K562 (cell line): Measurements from ENCODE around the gene CLIP2. TPM values are rescaled to one million over a fixed set of nuclear protein-coding genes. Genes with fewer than 3 reads are reported as not detected.

Experiments used
- ATAC-seq: fragments of 200-7000 bp; cut with Tn5 transposase; 3 replicates; pipeline ENCODE4 v1.9.1; 2020; ENCODE audit warnings: moderate library complexity
- BruUV-seq: library from RNA; stranded (reverse); fragments of 400-500 nt; replicated peaks from 2 replicates; lab custom pipeline; 2021; lab: Mats Ljungman, UMichigan
- CTCF ChIA-PET: fragments of 300-600 bp; formaldehyde crosslinking; extraction: SDS; loops from one replicate; lab custom pipeline; 2021; ENCODE audit warnings: low intra/inter-chr PET ratio; lab: Yijun Ruan, JAX
- POLR2A ChIA-PET: fragments of 300-600, 350-650 bp; sonication (Branson Sonifier 250); formaldehyde crosslinking; extraction: SDS; loops from one replicate; lab custom pipeline; 2021; ENCODE audit warnings: antibody characterized with exemption, inconsistent platforms; lab: Yijun Ruan, JAX
- DNase-seq, 4 experiments: peaks; one replicate each; pipeline versions ENCODE4 v3.0.0 to v3.0.0-alpha.2; 2011 to 2018; ENCODE audit warnings: low spot score in 3 of 4, mixed read lengths in 3 of 4; ENCODE audit errors: extremely low read depth in 1 of 4
- FAIRE-seq: peaks from 2 replicates; lab custom pipeline; 2011; peaks lifted over from hg19 to GRCh38; lab: Jason Lieb, UNC
- H2AFZ ChIP-seq: 2 replicates; pipeline ENCODE4 v1.6.0; 2011; ENCODE audit warnings: low read depth, low read length, control low read depth, inconsistent platforms
- H3K27ac ChIP-seq: fragments of 200-600 bp; 3 replicates; pipeline ENCODE4 v1.8.0; 2011; ENCODE audit warnings: low read depth, mild to moderate bottlenecking, control low read depth, inconsistent platforms, low read length, moderate library complexity, mixed read lengths; ENCODE audit errors: extremely low read depth
- H3K27me3 ChIP-seq, 2 experiments: fragments of 300-600 bp in 1 of 2; 2 replicates in 1 of 2; 3 replicates in 1 of 2; pipeline versions ENCODE4 v1.6.0 to v1.8.0; 2011; ENCODE audit warnings: inconsistent platforms in 2 of 2, low read length in 2 of 2, mild to moderate bottlenecking in 1 of 2, mixed read lengths in 1 of 2, moderate library complexity in 1 of 2; ENCODE audit not compliant: control insufficient read depth in 2 of 2, insufficient read depth in 2 of 2
- H3K36me3 ChIP-seq: fragments of 300-600 bp; 3 replicates; pipeline ENCODE4 v1.8.0; 2011; ENCODE audit warnings: mild to moderate bottlenecking, low read length, inconsistent platforms; ENCODE audit not compliant: control insufficient read depth, insufficient read depth
- H3K4me1 ChIP-seq, 2 experiments: fragments of 200-600 bp in 1 of 2; replicated peaks in 1 of 2; 2 replicates in 1 of 2; 3 replicates in 1 of 2; pipeline versions ENCODE4 v1.5.1 to v1.8.0; 2011; ENCODE audit warnings: inconsistent platforms in 2 of 2, low read length in 2 of 2, mild to moderate bottlenecking in 1 of 2, mixed read lengths in 1 of 2, moderate library complexity in 1 of 2; ENCODE audit not compliant: control insufficient read depth in 2 of 2, insufficient read depth in 2 of 2
- H3K4me2 ChIP-seq: 2 replicates; pipeline ENCODE4 v1.6.1; 2011; ENCODE audit warnings: low read length, control low read depth, inconsistent platforms, mixed read lengths; ENCODE audit not compliant: insufficient read depth
- H3K4me3 ChIP-seq: fragments of 200-600 bp; sonication (generic), shearing (Covaris generic); 2 replicates; pipeline ENCODE4 v1.5.1; 2016; ENCODE audit warnings: control low read depth, inconsistent platforms
- H3K79me2 ChIP-seq: fragments of 200-600 bp; 3 replicates; pipeline ENCODE4 v1.8.0; 2011; ENCODE audit warnings: low read length, inconsistent platforms; ENCODE audit not compliant: control insufficient read depth, insufficient read depth
- H3K9ac ChIP-seq, 2 experiments: 2 replicates each; pipeline versions ENCODE4 v1.6.0 to v1.6.1; 2011; ENCODE audit warnings: low read depth in 2 of 2, low read length in 2 of 2, control low read depth in 1 of 2, inconsistent platforms in 1 of 2, mild to moderate bottlenecking in 1 of 2, mixed read lengths in 1 of 2; ENCODE audit not compliant: insufficient read depth in 1 of 2
- H3K9me1 ChIP-seq: one replicate; pipeline ENCODE4 v1.6.0; 2011; ENCODE audit warnings: inconsistent platforms, mild to moderate bottlenecking, low read length, moderate library complexity; ENCODE audit not compliant: control insufficient read depth, insufficient read depth
- H3K9me3 ChIP-seq: replicated peaks from 2 replicates; pipeline ENCODE4 v1.5.1; 2011; ENCODE audit warnings: low read depth, low read length, inconsistent platforms; ENCODE audit not compliant: control insufficient read depth, insufficient read depth
- H4K20me1 ChIP-seq: replicated peaks from 2 replicates; pipeline ENCODE4 v1.6.1; 2011; ENCODE audit warnings: low read length, inconsistent platforms, mixed read lengths; ENCODE audit not compliant: control insufficient read depth, insufficient read depth
- BMI1 ChIP-seq: fragments of 150-350 bp; IDR thresholded peaks from 2 replicates; pipeline ENCODE4 v1.6.1; 2014; ENCODE audit warnings: low read length
- CBX5 ChIP-seq: IDR thresholded peaks from 2 replicates; pipeline ENCODE4 v1.6.1; 2014; ENCODE audit warnings: low read depth, borderline replicate concordance
- DMBX1 ChIP-seq: fragments of 250-450 bp; sonication (Bioruptor Pico); IDR thresholded peaks from 2 replicates; pipeline ENCODE4 v1.8.0; 2022; ENCODE audit warnings: inconsistent platforms, mild to moderate bottlenecking, moderate library complexity, borderline replicate concordance
- ETV5 ChIP-seq: sonication (generic); formaldehyde crosslinking; IDR thresholded peaks from 2 replicates; pipeline ENCODE4 v1.4.0; 2020; ENCODE audit warnings: low read depth, mild to moderate bottlenecking, missing genetic modification reagents
- MAFG ChIP-seq: fragments of 450-650 bp; conservative IDR thresholded peaks from 2 replicates; pipeline ENCODE4 v1.6.1; 2016; ENCODE audit warnings: missing genetic modification characterization, missing compliant biosample characterization
- MIER1 ChIP-seq: fragments of 450-650 bp; IDR thresholded peaks from 2 replicates; pipeline ENCODE4 v1.6.1; 2016; ENCODE audit warnings: antibody characterized with exemption, mild to moderate bottlenecking, low read depth
- RBBP5 ChIP-seq: fragments of 200-600 bp; sonication (generic); IDR thresholded peaks from 2 replicates; pipeline ENCODE4 v1.6.1; 2012; ENCODE audit warnings: borderline replicate concordance, mild to moderate bottlenecking, low read length, control low read depth, inconsistent platforms; ENCODE audit not compliant: insufficient read depth, poor library complexity, severe bottlenecking
- SAP30 ChIP-seq: fragments of 200-600 bp; sonication (generic); IDR thresholded peaks from 2 replicates; pipeline ENCODE4 v1.6.1; 2012; ENCODE audit warnings: borderline replicate concordance, low read depth, mild to moderate bottlenecking, moderate library complexity, low read length, control low read depth, inconsistent platforms; ENCODE audit not compliant: insufficient read depth, poor library complexity, severe bottlenecking
- TAF15 ChIP-seq: fragments of 200-400 bp; formaldehyde crosslinking; IDR thresholded peaks from 2 replicates; pipeline ENCODE4 v1.6.1; 2017; ENCODE audit warnings: mild to moderate bottlenecking, low read depth, low read length, moderate library complexity
- TEAD2 ChIP-seq: fragments of 450-650 bp; IDR thresholded peaks from 2 replicates; pipeline ENCODE4 v1.6.1; 2016; ENCODE audit warnings: missing genetic modification characterization, control low read depth, missing compliant biosample characterization
- WGBS: fragments of 100-300 bp; shearing (Covaris generic); methylation state at CpG from one replicate; pipeline ENCODE4 v1.1.6; 2016; ENCODE audit warnings: low coverage, mixed read lengths; ENCODE audit not compliant: insufficient coverage; ENCODE audit errors: missing lambda C conversion rate; 5-methylcytosine and 5-hydroxymethylcytosine counted together
- in situ Hi-C: fragments of 300-500 bp; cut with MboI; formaldehyde crosslinking; loops from 4 replicates; pipeline ENCODE4 v1.15.0; 2018; ENCODE audit warnings: inconsistent platforms, mixed read lengths
- intact Hi-C: fragments of 100-400 bp; cut with micrococcal nuclease; formaldehyde crosslinking; loops from 2 replicates; pipeline ENCODE4 v1.14.2; 2022
- polyA plus RNA-seq, 8 experiments: library from polyadenylated mRNA; depleted of rRNA in 4 of 8; stranded (reverse) in 5 of 8; unstranded in 3 of 8; fragments of >200 nt; fragmentation: Nextera tagmentation in 2 of 8; fragmentation: Illumina TruSeq in 1 of 8; extraction: Ambion mirVana in 2 of 8; extraction: Trizol in 1 of 8; gene quantifications; 2 replicates each; pipeline versions ENCODE4 v1.2.1 to v1.2.3, GENCODE V29; 2011 to 2014; ENCODE audit warnings: inconsistent platforms in 1 of 8, missing spikeins in 1 of 8
- total RNA-seq, 7 experiments: library from RNA; depleted of rRNA in 6 of 7; stranded (reverse); fragments of >200 nt in 6 of 7; fragmentation: Illumina TruSeq in 2 of 7; extraction: Trizol in 2 of 7; gene quantifications; 2 replicates each; pipeline versions ENCODE4 v1.2.1 to v1.2.3, GENCODE V29; 2011 to 2021; ENCODE audit warnings: low replicate concordance in 1 of 7
- TF ChIP-seq, protein P1 (sequence below), 2 experiments: fragments of 450-650 bp in 1 of 2; sonication (generic) in 1 of 2; formaldehyde crosslinking in 1 of 2; IDR thresholded peaks; 2 replicates each; pipeline versions ENCODE4 v1.7.1 to v1.9.0; 2016 to 2022; ENCODE audit warnings: inconsistent platforms in 1 of 2, mild to moderate bottlenecking in 1 of 2, missing genetic modification reagents in 1 of 2
- TF ChIP-seq, protein P2 (sequence below): fragments of 450-650 bp; formaldehyde crosslinking; IDR thresholded peaks from 2 replicates; pipeline ENCODE4 v1.4.0; 2020; ENCODE audit warnings: mild to moderate bottlenecking, moderate library complexity

Gene CLIP2
- total and polyA plus RNA-seq, 9 of the 15 experiments (the other 6 are each of a cell fraction or from before 2014, with no cell fraction given) = 0.07 to 5.4 (median 2.1) TPM

DNA sequence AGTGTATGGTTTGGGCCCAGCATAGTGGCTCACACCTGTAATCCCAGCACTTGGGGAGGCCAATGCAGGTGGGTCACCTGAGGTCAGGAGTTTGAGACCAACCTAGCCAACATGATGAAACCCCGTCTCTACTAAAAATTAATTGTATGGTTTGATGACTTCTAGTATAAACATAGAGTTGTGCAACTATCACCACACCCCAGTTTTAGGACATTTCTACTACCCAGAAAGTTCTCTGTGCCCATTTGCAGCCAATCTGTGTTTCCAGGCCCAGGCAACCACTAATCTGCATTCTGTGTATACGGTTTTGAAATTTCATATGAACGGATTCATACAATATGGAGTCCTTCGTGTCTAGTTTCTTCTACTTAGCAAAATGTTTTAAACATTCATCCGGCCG is 20.0 kb downstream of the CLIP2 start:
- BruUV-seq = no TSS peak
- Histone ChIP-seq H4K20me1 (no peaks in the 10 kb centered on the region), H2AFZ (no peak overlapping the region), H3K79me2 (no peaks in the 10 kb centered on the region), H3K36me3 (no peaks in the 10 kb centered on the region), H3K27ac (no peak overlapping the region), H3K9ac (no peak overlapping the region), H3K9me3 (no peaks in the 10 kb centered on the region), H3K27me3 (peaks cover 0 to 7% of the 10 kb centered on the region in 2 experiments; a peak in 1 of 5 replicates), H3K9me1 (no peaks in the 10 kb centered on the region), H3K4me2 (no peak overlapping the region), H3K4me3 (no peak overlapping the region), H3K4me1 (peaks cover 12 to 18% of the 10 kb centered on the region in 2 experiments)
- ChIA-PET POLR2A (no interaction called here), CTCF (no interaction called here)
- DNase-seq = no peak
- intact Hi-C loops (no loop called here), in situ Hi-C loops (no loop called here)
- WGBS = 65% methylated on average over 6 of the region's 6 CpGs
- FAIRE-seq = no peak
- ATAC-seq = no peak
- TF ChIP-seq DMBX1 (CRISPR knock-in tag) = no peak
- no peak for TF ChIP-seq MAFG (tag)
- no peak for TF ChIP-seq TEAD2 (tag)
- no peak for TF ChIP-seq CBX5
- TF ChIP-seq, protein P1, sequence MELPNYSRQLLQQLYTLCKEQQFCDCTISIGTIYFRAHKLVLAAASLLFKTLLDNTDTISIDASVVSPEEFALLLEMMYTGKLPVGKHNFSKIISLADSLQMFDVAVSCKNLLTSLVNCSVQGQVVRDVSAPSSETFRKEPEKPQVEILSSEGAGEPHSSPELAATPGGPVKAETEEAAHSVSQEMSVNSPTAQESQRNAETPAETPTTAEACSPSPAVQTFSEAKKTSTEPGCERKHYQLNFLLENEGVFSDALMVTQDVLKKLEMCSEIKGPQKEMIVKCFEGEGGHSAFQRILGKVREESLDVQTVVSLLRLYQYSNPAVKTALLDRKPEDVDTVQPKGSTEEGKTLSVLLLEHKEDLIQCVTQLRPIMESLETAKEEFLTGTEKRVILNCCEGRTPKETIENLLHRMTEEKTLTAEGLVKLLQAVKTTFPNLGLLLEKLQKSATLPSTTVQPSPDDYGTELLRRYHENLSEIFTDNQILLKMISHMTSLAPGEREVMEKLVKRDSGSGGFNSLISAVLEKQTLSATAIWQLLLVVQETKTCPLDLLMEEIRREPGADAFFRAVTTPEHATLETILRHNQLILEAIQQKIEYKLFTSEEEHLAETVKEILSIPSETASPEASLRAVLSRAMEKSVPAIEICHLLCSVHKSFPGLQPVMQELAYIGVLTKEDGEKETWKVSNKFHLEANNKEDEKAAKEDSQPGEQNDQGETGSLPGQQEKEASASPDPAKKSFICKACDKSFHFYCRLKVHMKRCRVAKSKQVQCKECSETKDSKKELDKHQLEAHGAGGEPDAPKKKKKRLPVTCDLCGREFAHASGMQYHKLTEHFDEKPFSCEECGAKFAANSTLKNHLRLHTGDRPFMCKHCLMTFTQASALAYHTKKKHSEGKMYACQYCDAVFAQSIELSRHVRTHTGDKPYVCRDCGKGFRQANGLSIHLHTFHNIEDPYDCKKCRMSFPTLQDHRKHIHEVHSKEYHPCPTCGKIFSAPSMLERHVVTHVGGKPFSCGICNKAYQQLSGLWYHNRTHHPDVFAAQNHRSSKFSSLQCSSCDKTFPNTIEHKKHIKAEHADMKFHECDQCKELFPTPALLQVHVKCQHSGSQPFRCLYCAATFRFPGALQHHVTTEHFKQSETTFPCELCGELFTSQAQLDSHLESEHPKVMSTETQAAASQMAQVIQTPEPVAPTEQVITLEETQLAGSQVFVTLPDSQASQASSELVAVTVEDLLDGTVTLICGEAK (IDR thresholded peaks at IDR 0.05) = no peak
- TF ChIP-seq, protein P1 (CRISPR knock-in tag; IDR thresholded peaks at IDR 0.05) = no peak
- TF ChIP-seq SAP30 = no peak
- no peak for TF ChIP-seq RBBP5
- TF ChIP-seq TAF15 = no peak
- TF ChIP-seq MIER1 = no peak
- TF ChIP-seq, protein P2, sequence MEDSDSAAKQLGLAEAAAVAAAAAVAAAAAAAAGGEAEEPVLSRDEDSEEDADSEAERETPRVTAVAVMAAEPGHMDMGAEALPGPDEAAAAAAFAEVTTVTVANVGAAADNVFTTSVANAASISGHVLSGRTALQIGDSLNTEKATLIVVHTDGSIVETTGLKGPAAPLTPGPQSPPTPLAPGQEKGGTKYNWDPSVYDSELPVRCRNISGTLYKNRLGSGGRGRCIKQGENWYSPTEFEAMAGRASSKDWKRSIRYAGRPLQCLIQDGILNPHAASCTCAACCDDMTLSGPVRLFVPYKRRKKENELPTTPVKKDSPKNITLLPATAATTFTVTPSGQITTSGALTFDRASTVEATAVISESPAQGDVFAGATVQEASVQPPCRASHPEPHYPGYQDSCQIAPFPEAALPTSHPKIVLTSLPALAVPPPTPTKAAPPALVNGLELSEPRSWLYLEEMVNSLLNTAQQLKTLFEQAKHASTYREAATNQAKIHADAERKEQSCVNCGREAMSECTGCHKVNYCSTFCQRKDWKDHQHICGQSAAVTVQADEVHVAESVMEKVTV (CRISPR knock-in tag) = no peak
- no peak for TF ChIP-seq ETV5 (CRISPR knock-in tag)
- TF ChIP-seq BMI1 = no peak
